GM19372 (cell line): Measurements from ENCODE around the gene TMEM266.
"Not testable (repeated sequence)": the region's sequence is repeated elsewhere in the genome, so short reads cannot be mapped to it uniquely, and the experiment has no call there.

ENCODE experiments used
- ATAC-seq: cut with Tn5 transposase; IDR thresholded peaks from one replicate; pipeline ENCODE4 v1.9.1; 2021; ENCODE audit warnings: mild to moderate bottlenecking, low read depth, moderate library complexity; ENCODE audit not compliant: unreplicated experiment

Gene TMEM266

GRCh38 chr15:76059320-76060117 lies at the start of gene TMEM266:
Gene TMEM266, plus strand, starts transcription at chr15:76059985. Its CDS starts 74,279 bp downstream, at chr15:76134264.
- no peak for ATAC-seq

GRCh38 chr15:76010613-76011012 lies 49.2 kb upstream of the TMEM266 start:
- no peak for ATAC-seq

GRCh38 chr15:76011627-76012551 lies 47.9 kb upstream of the TMEM266 start, which contains the start of gene NRG4:
Gene NRG4, minus strand, starts transcription at chr15:76012424. Its CDS starts 1,194 bp downstream, at chr15:76011230.
- no peak for ATAC-seq

- not testable (repeated sequence) for ATAC-seq
Observed at GRCh38 chr15:76013470-76013869, 46.3 kb upstream of the TMEM266 start.

- no peak for ATAC-seq
Observed at GRCh38 chr15:76024021-76024768, 35.6 kb upstream of the TMEM266 start.

- ATAC-seq = no peak
Observed at GRCh38 chr15:76032046-76032445, 27.7 kb upstream of the TMEM266 start.

- ATAC-seq = no peak
Observed at GRCh38 chr15:76033438-76033837, 26.3 kb upstream of the TMEM266 start.

GRCh38 chr15:76034111-76034510 lies 25.7 kb upstream of the TMEM266 start:
- ATAC-seq = no peak

- ATAC-seq = no peak
Observed at GRCh38 chr15:76035593-76035992, 24.2 kb upstream of the TMEM266 start.

GRCh38 chr15:76038512-76038911 lies 21.3 kb upstream of the TMEM266 start:
- ATAC-seq = no peak

GRCh38 chr15:76054201-76054600 lies 5.6 kb upstream of the TMEM266 start:
- not testable (repeated sequence) for ATAC-seq

- ATAC-seq = no peak
Observed at GRCh38 chr15:76056931-76057330, 2.9 kb upstream of the TMEM266 start.

- ATAC-seq = no peak
Observed at GRCh38 chr15:76057332-76058000, 2.3 kb upstream of the TMEM266 start.

- ATAC-seq = no peak
Observed at GRCh38 chr15:76058714-76059319, 968 bp upstream of the TMEM266 start.

- ATAC-seq = no peak
Observed at GRCh38 chr15:76060118-76060989, 569 bp downstream of the TMEM266 start.

- ATAC-seq = no peak
Observed at GRCh38 chr15:76061700-76062099, 1.9 kb downstream of the TMEM266 start.

GRCh38 chr15:76062286-76062685 lies 2.5 kb downstream of the TMEM266 start:
- ATAC-seq = no peak

- no peak for ATAC-seq
Observed at GRCh38 chr15:76064375-76064774, 4.6 kb downstream of the TMEM266 start.

GRCh38 chr15:76065245-76065644 lies 5.5 kb downstream of the TMEM266 start:
- no peak for ATAC-seq
